UCSD-AML1 (cell line): ENCODE results near the gene STRA6.

Source experiments
- DNase-seq: peaks from one replicate; lab custom pipeline; 2025; ENCODE audit not compliant: unreplicated experiment; lab: John Stamatoyannopoulos, UW

STRA6 gene

GRCh38 chr15:74208496-74208895 lies 5.9 kb upstream of the STRA6 start:
- DNase-seq = no peak

- DNase-seq = no peak
Observed at GRCh38 chr15:74207652-74208440, 5.3 kb upstream of the STRA6 start.

GRCh38 chr15:74206801-74207281 lies 4.3 kb upstream of the STRA6 start:
- DNase-seq = no peak

GRCh38 chr15:74205582-74205947 lies 3.0 kb upstream of the STRA6 start:
- DNase-seq = no peak

GRCh38 chr15:74203914-74204431 lies 1.4 kb upstream of the STRA6 start:
- DNase-seq = no peak

GRCh38 chr15:74201710-74202420 lies 722 bp downstream of the STRA6 start:
- no peak for DNase-seq

- DNase-seq = no peak
Observed at GRCh38 chr15:74200871-74201419, 1.6 kb downstream of the STRA6 start.

- DNase-seq = no peak
Observed at GRCh38 chr15:74200412-74200815, 2.2 kb downstream of the STRA6 start.

- DNase-seq = no peak
Observed at GRCh38 chr15:74199297-74199652, 3.3 kb downstream of the STRA6 start.

- DNase-seq = no peak
Observed at GRCh38 chr15:74197176-74197965, 5.2 kb downstream of the STRA6 start.

- no peak for DNase-seq
Observed at GRCh38 chr15:74196175-74196574, 6.4 kb downstream of the STRA6 start.

- peak; percentile 29 for DNase-seq
Observed at GRCh38 chr15:74194572-74195559, 7.7 kb downstream of the STRA6 start.

GRCh38 chr15:74193905-74194304 lies 8.7 kb downstream of the STRA6 start:
- DNase-seq = no peak

- DNase-seq = no peak
Observed at GRCh38 chr15:74193299-74193718, 9.3 kb downstream of the STRA6 start.

GRCh38 chr15:74192751-74193150 lies 9.8 kb downstream of the STRA6 start:
- DNase-seq = no peak

GRCh38 chr15:74191798-74192197 lies 10.8 kb downstream of the STRA6 start:
- no peak for DNase-seq

- no peak for DNase-seq
Observed at GRCh38 chr15:74188216-74188615, 14.4 kb downstream of the STRA6 start.

GRCh38 chr15:74185710-74186348 lies 16.8 kb downstream of the STRA6 start:
- no peak for DNase-seq

- no peak for DNase-seq
Observed at GRCh38 chr15:74184582-74185091, 17.9 kb downstream of the STRA6 start.
